Right lobe of liver (tissue), 4 donors: ENCODE measurements around the gene THRA.

Source experiments
- POLR2A ChIP-seq: fragments of 450-650 bp; IDR thresholded peaks from one replicate; pipeline ENCODE4 v1.6.1; 2017; ENCODE audit warnings: antibody characterized with exemption, mild to moderate bottlenecking
- TF ChIP-seq, protein P1 (sequence below), 4 donors: fragments of 200-600 bp in 3 of 4; fragments of 450-650 bp in 1 of 4; IDR thresholded peaks; one replicate each; pipeline versions ENCODE4 v1.5.1 to v1.8.0; 2016 to 2022; ENCODE audit warnings: antibody characterized with exemption in 4 of 4, mild to moderate bottlenecking in 2 of 4
- donor health status: DM: no; HTN: no; CAD: no.
- donor health status: DM: no; HTN: no; CAD: no.
- donor health status: DM: no; HTN: yes; CAD: no.

DNA sequence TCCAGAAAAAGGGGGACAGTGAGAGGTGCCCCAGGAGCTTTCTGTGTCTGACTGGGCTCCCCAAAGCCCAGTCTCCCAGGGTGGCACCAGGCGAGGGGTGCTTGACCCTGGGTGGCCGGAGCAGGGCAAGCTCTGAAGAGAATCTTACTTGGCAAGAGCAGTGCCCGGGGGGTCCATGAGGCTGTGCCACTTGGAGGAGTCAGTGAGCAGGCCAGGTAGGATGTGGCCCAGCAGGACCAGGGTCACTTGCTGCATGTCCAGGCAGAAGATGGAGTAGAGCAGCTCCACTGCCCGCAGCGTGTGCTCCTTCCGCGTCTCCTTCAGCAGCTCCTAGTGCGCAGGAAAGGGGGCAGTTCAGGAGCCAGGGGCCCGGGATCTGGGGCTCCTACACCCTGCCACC is 40.3 kb upstream of the THRA start:
- no peak for TF ChIP-seq POLR2A
- TF ChIP-seq, protein P1, sequence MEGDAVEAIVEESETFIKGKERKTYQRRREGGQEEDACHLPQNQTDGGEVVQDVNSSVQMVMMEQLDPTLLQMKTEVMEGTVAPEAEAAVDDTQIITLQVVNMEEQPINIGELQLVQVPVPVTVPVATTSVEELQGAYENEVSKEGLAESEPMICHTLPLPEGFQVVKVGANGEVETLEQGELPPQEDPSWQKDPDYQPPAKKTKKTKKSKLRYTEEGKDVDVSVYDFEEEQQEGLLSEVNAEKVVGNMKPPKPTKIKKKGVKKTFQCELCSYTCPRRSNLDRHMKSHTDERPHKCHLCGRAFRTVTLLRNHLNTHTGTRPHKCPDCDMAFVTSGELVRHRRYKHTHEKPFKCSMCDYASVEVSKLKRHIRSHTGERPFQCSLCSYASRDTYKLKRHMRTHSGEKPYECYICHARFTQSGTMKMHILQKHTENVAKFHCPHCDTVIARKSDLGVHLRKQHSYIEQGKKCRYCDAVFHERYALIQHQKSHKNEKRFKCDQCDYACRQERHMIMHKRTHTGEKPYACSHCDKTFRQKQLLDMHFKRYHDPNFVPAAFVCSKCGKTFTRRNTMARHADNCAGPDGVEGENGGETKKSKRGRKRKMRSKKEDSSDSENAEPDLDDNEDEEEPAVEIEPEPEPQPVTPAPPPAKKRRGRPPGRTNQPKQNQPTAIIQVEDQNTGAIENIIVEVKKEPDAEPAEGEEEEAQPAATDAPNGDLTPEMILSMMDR (IDR thresholded peaks at IDR 0.05), result no peak
